Gastrocnemius medialis (tissue), 4 donors: ENCODE measurements around the gene RIGI. TPM values are rescaled to one million over a fixed set of nuclear protein-coding genes. Genes with fewer than 3 reads are reported as not detected.

Experiments
- ATAC-seq, 2 donors: fragments of 150-250 bp; one replicate each; pipeline ENCODE4 v1.9.1; 2016
- DNase-seq, 2 donors: peaks; one replicate each; pipeline ENCODE4 v3.0.0-alpha.2; 2019
- H3K27ac ChIP-seq, 4 donors: fragments of 200-600 bp; sonication (generic); 1 replicate in 1 of 4; 2 replicates in 3 of 4; pipeline ENCODE4 v1.5.1; 2016 to 2018; ENCODE audit warnings: mild to moderate bottlenecking in 2 of 4, moderate library complexity in 1 of 4
- H3K27me3 ChIP-seq, 3 donors: fragments of 200-600 bp; sonication (generic) in 2 of 3; 1 replicate in 1 of 3; 2 replicates in 2 of 3; pipeline versions ENCODE4 v1.5.1 to v1.6.0; 2016 to 2019; ENCODE audit warnings: mild to moderate bottlenecking in 1 of 3, moderate library complexity in 1 of 3
- H3K36me3 ChIP-seq, 2 donors: fragments of 200-600 bp; sonication (generic) in 1 of 2; one replicate each; pipeline ENCODE4 v1.5.1; 2017 to 2018
- H3K4me1 ChIP-seq, 2 donors: fragments of 200-600 bp; sonication (generic) in 1 of 2; one replicate each; pipeline ENCODE4 v1.5.1; 2016 to 2017; ENCODE audit warnings: mild to moderate bottlenecking in 2 of 2
- H3K4me3 ChIP-seq, 4 donors: fragments of 200-600 bp; sonication (generic) in 3 of 4; 1 replicate in 1 of 4; 2 replicates in 3 of 4; pipeline ENCODE4 v1.5.1; 2016 to 2019; ENCODE audit warnings: mild to moderate bottlenecking in 2 of 4
- H3K9me3 ChIP-seq, 3 donors: fragments of 200-600 bp; sonication (generic) in 2 of 3; 1 replicate in 1 of 3; 2 replicates in 2 of 3; pipeline ENCODE4 v1.5.1; 2016 to 2019
- CTCF ChIP-seq, 5 experiments: fragments of 450-650 bp in 3 of 5; fragments of 200-600 bp in 2 of 5; sonication (generic) in 2 of 5; IDR thresholded peaks in 4 of 5; conservative IDR thresholded peaks in 1 of 5; 1 replicate in 4 of 5; 2 replicates in 1 of 5; pipeline ENCODE4 v1.5.1; 2016 to 2019; ENCODE audit warnings: antibody characterized with exemption in 5 of 5, mild to moderate bottlenecking in 3 of 5, moderate library complexity in 3 of 5
- POLR2A ChIP-seq, 2 donors: fragments of 450-650 bp; IDR thresholded peaks; one replicate each; pipeline ENCODE4 v1.6.1; 2017; ENCODE audit warnings: antibody characterized with exemption in 2 of 2, mild to moderate bottlenecking in 2 of 2, moderate library complexity in 2 of 2
- in situ Hi-C, 4 donors: fragments of 200-750 bp; cut with MboI; loops; one replicate each; pipeline versions ENCODE4 v1.15.0 to v1.8.0; 2017; ENCODE audit warnings: low sequenced_read_pairs in 4 of 4
- intact Hi-C: fragments of 100-400 bp; cut with DNase I; formaldehyde crosslinking; loops from one replicate; pipeline ENCODE4 v1.15.1; 2023; ENCODE audit warnings: low total_unique reads
- total RNA-seq, 4 donors: library from RNA; depleted of rRNA; stranded (reverse); fragments of >200 nt; gene quantifications; one replicate each; pipeline versions ENCODE4 v1.1.0 to v1.2.3, GENCODE V29; 2016

The RIGI gene
- total RNA-seq, 4 donors from 2014 or later = 1.6 to 3.3 (median 2.8) TPM

DNA sequence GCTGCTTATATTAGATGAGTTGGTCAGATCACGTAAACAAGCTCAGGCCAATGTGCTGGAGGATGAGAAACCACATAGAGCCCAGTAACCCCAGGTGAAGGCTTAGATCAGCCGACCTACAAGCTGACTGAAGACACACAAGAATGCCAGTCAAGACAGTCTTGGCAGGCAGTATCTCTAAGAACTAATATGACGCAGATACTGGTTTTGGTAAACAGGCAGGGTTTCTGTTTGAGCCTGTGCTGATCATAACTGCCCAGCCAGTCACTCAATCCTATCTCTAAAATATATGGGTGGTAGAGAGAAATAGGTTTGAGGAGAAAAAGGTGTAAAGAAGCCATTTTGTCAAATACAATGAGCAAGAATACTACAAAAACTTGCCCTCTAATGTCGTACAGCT is 7.8 kb upstream of the RIGI start:
- Histone ChIP-seq H3K36me3 (no peaks in the 10 kb centered on the region), H3K4me3 (no peak overlapping the region), H3K9me3 (no peaks in the 10 kb centered on the region), H3K27ac (no peak overlapping the region), H3K27me3 (no peaks in the 10 kb centered on the region), H3K4me1 (no peaks in the 10 kb centered on the region)
- intact Hi-C loops (no loop called here), in situ Hi-C loops (no loop called here)
- DNase-seq (no peak), ATAC-seq (no peak)
- no peak for TF ChIP-seq CTCF (IDR thresholded peaks at IDR 0.05 in 4 of 5, conservative IDR thresholded peaks at IDR 0.05 in 1 of 5)
- no peak for TF ChIP-seq POLR2A (IDR thresholded peaks at IDR 0.05)

DNA sequence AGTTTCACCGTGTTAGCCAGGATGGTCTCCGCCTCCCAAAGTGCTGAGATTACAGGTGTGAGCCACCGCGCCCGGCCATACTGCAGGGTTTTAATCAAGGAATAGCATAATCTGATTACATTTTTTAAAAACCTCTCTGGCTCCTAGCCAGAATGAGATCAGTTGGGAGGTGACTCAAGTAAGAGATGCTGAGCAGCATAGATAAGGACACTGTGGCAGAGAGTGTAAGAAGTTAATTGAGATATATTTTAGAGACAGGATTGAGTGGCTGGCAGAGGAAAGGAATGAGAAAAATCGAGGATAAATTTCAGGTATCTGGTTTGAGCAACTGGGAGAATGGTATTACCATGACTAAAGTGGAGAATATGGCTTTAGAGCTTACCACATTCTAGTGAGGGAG is 7.3 kb upstream of the RIGI start:
- intact Hi-C loops (no loop called here), in situ Hi-C loops (no loop called here)

DNA sequence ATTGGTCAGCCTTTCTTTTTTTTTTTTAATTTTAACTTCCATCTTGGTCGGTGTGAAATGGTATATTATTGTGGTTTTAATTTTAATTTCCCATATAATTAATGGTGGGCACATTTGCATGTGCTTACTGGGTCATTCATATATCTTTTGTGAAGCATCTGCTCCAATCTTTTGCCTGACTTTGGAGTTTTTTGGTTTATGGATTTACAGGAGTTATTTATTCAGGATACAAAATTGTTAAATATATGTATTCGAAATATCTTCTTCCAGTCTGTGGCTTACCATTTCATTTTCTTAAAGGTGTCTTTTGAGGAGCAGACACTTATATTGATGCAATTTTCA is 682 bp upstream of the RIGI start:
- H3K27ac ChIP-seq = peak overlapping the region; percentile 79 to 84 (median 82)

More for the DNA sequence above, 7.3 kb upstream of the RIGI start:
- ATAC-seq (no peak), DNase-seq (no peak)
- H3K4me3 ChIP-seq = no peak overlapping the region
- no peaks in the 10 kb centered on the region for H3K4me1 ChIP-seq
- no peaks in the 10 kb centered on the region for H3K36me3 ChIP-seq
- no peaks in the 10 kb centered on the region for H3K9me3 ChIP-seq
- TF ChIP-seq POLR2A (IDR thresholded peaks at IDR 0.05) (no peak), CTCF (IDR thresholded peaks at IDR 0.05 in 4 of 5, conservative IDR thresholded peaks at IDR 0.05 in 1 of 5) (no peak)
- no peaks in the 10 kb centered on the region for H3K27me3 ChIP-seq
- H3K27ac ChIP-seq = no peak overlapping the region

DNA sequence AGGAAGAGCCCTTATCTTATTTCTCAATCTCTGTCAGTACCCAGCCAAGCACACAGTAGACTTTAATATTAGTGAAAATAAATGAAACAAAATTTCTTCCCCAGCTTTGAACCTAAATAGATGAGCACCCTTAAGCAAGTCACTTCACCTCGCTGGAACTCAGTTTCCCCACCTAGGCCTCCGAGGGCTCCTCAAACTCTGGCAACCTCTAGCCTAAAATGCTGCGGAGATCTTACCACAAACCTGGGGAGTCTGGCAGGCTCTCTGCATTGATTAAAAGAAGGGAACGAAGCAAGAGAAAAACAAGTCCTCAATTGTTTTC is 326 bp downstream of the RIGI start:
- intact Hi-C loops (loop anchor here (1.0 to 2.0 kb wide), 3 partner anchors 26 to 147 kb away; partner anchors contain the start of gene NDUFB6), in situ Hi-C loops (no loop called here)
- ATAC-seq (peak in 1 of 2 donors; percentile 12), DNase-seq (no peak)
- no peaks in the 10 kb centered on the region for H3K9me3 ChIP-seq
- H3K4me1 ChIP-seq = peaks cover 31% of the 10 kb centered on the region in 2 donors
- H3K36me3 ChIP-seq = no peaks in the 10 kb centered on the region
- no peak for TF ChIP-seq POLR2A (IDR thresholded peaks at IDR 0.05)
- TF ChIP-seq CTCF (IDR thresholded peaks at IDR 0.05 in 4 of 5, conservative IDR thresholded peaks at IDR 0.05 in 1 of 5) = no peak
- peak overlapping the region; percentile 79 to 84 (median 82) for H3K27ac ChIP-seq
- peak overlapping the region; percentile 70 to 79 (median 74) for H3K4me3 ChIP-seq
- H3K27me3 ChIP-seq = no peaks in the 10 kb centered on the region

More for the DNA sequence above, 682 bp upstream of the RIGI start:
- Histone ChIP-seq H3K27me3 (no peaks in the 10 kb centered on the region), H3K36me3 (no peaks in the 10 kb centered on the region), H3K9me3 (no peaks in the 10 kb centered on the region), H3K4me3 (peak overlapping the region; percentile 70 to 79 (median 74)), H3K4me1 (peaks cover 31% of the 10 kb centered on the region in 2 donors)
- intact Hi-C loops = loop anchor here (1.0 to 2.0 kb wide), 3 partner anchors 25 to 148 kb away; partner anchors contain the start of gene NDUFB6
- no peak for DNase-seq
- ATAC-seq = no peak
- in situ Hi-C loops = no loop called here
- TF ChIP-seq POLR2A (IDR thresholded peaks at IDR 0.05) (no peak), CTCF (IDR thresholded peaks at IDR 0.05 in 4 of 5, conservative IDR thresholded peaks at IDR 0.05 in 1 of 5) (no peak)
